H9 (cell line): Measurements from ENCODE around the gene PRKCD. TPM values are rescaled to one million over a fixed set of nuclear protein-coding genes. Genes with fewer than 3 reads are reported as not detected.

Source experiments
- DNase-seq: peaks from one replicate; pipeline ENCODE4 v3.0.0-alpha.2; 2017
- H2AFZ ChIP-seq: one replicate; pipeline ENCODE4 v1.6.1; 2013; ENCODE audit warnings: mild to moderate bottlenecking, low read length, control low read depth, moderate library complexity
- H2AK5ac ChIP-seq: 2 replicates; pipeline ENCODE4 v1.6.1; 2013; ENCODE audit warnings: low read length, control low read depth, mixed read lengths; ENCODE audit not compliant: insufficient read length
- H2BK120ac ChIP-seq: one replicate; pipeline ENCODE4 v1.6.1; 2013; ENCODE audit warnings: low read depth, mild to moderate bottlenecking, low read length, control low read depth, inconsistent platforms; ENCODE audit not compliant: poor library complexity, severe bottlenecking
- H2BK12ac ChIP-seq: 2 replicates; pipeline ENCODE4 v1.6.1; 2013; ENCODE audit warnings: low read length, control low read depth, mixed read lengths, low read depth; ENCODE audit not compliant: insufficient read length
- H2BK15ac ChIP-seq: 2 replicates; pipeline ENCODE4 v1.6.1; 2013; ENCODE audit warnings: low read depth, low read length, control low read depth
- H2BK20ac ChIP-seq: one replicate; pipeline ENCODE4 v1.6.1; 2013; ENCODE audit warnings: low read depth, mild to moderate bottlenecking, low read length, control low read depth, inconsistent platforms; ENCODE audit not compliant: poor library complexity, severe bottlenecking
- H2BK5ac ChIP-seq: 2 replicates; pipeline ENCODE4 v1.6.1; 2013; ENCODE audit warnings: low read length, control low read depth, mixed read lengths; ENCODE audit not compliant: insufficient read length
- H3K14ac ChIP-seq: 2 replicates; pipeline ENCODE4 v1.6.1; 2013; ENCODE audit warnings: low read length, control low read depth; ENCODE audit not compliant: insufficient read depth
- H3K18ac ChIP-seq: 2 replicates; pipeline ENCODE4 v1.6.1; 2013; ENCODE audit warnings: low read depth, mild to moderate bottlenecking, mixed read lengths, low read length, control low read depth; ENCODE audit not compliant: insufficient read length
- H3K23ac ChIP-seq: 2 replicates; pipeline ENCODE4 v1.6.1; 2013; ENCODE audit warnings: low read length, control low read depth, mixed read lengths, low read depth; ENCODE audit not compliant: insufficient read length
- H3K23me2 ChIP-seq: 2 replicates; pipeline ENCODE4 v1.6.1; 2013; ENCODE audit warnings: low read depth, mild to moderate bottlenecking, mixed read lengths, low read length, control low read depth; ENCODE audit not compliant: insufficient read length, poor library complexity, severe bottlenecking
- H3K27ac ChIP-seq: 2 replicates; pipeline ENCODE4 v1.5.1; 2013; ENCODE audit warnings: low read length, control low read depth, mixed read lengths, low read depth; ENCODE audit not compliant: insufficient read length
- H3K27me3 ChIP-seq: 2 replicates; pipeline ENCODE4 v1.6.1; 2013; ENCODE audit warnings: low read length, control low read depth, inconsistent platforms; ENCODE audit not compliant: insufficient read depth
- H3K4ac ChIP-seq: 2 replicates; pipeline ENCODE4 v1.6.1; 2013; ENCODE audit warnings: low read depth, mild to moderate bottlenecking, control low read depth, inconsistent platforms, low read length, moderate library complexity
- H3K4me1 ChIP-seq: 2 replicates; pipeline ENCODE4 v1.6.1; 2013; ENCODE audit warnings: low read length, control low read depth, inconsistent platforms; ENCODE audit not compliant: insufficient read depth
- H3K4me2 ChIP-seq: 2 replicates; pipeline ENCODE4 v1.6.1; 2013; ENCODE audit warnings: low read length, control low read depth, mixed read lengths; ENCODE audit not compliant: insufficient read length, insufficient read depth
- H3K56ac ChIP-seq: 2 replicates; pipeline ENCODE4 v1.6.1; 2013; ENCODE audit warnings: low read depth, mild to moderate bottlenecking, mixed read lengths, low read length, control low read depth; ENCODE audit not compliant: insufficient read length
- H3K79me1 ChIP-seq: 2 replicates; pipeline ENCODE4 v1.6.1; 2013; ENCODE audit warnings: low read depth, mild to moderate bottlenecking, moderate library complexity, low read length, control low read depth, inconsistent platforms; ENCODE audit not compliant: insufficient read depth, poor library complexity, severe bottlenecking
- H3K79me2 ChIP-seq: 2 replicates; pipeline ENCODE4 v1.6.1; 2013; ENCODE audit warnings: low read length, control low read depth, inconsistent platforms; ENCODE audit not compliant: insufficient read depth
- H3K9ac ChIP-seq: 2 replicates; pipeline ENCODE4 v1.6.1; 2013; ENCODE audit warnings: low read length, control low read depth, mixed read lengths; ENCODE audit not compliant: insufficient read length; ENCODE audit errors: extremely low read depth
- H3K9me3 ChIP-seq: one replicate; pipeline ENCODE4 v1.6.1; 2013; ENCODE audit warnings: low read depth, low read length, inconsistent platforms; ENCODE audit not compliant: control insufficient read depth
- H3T11ph ChIP-seq: one replicate; pipeline ENCODE4 v1.6.1; 2013; ENCODE audit warnings: mild to moderate bottlenecking, low read length, control low read depth, inconsistent platforms
- H4K20me1 ChIP-seq: one replicate; pipeline ENCODE4 v1.6.1; 2013; ENCODE audit not compliant: control insufficient read depth, insufficient read length, insufficient read depth
- H4K5ac ChIP-seq: 2 replicates; pipeline ENCODE4 v1.6.1; 2013; ENCODE audit warnings: low read depth, mild to moderate bottlenecking, mixed read lengths, low read length, control low read depth; ENCODE audit not compliant: insufficient read length
- H4K8ac ChIP-seq: replicated peaks from 2 replicates; pipeline ENCODE4 v1.6.1; 2013; ENCODE audit warnings: low read length, control low read depth, mixed read lengths, low read depth; ENCODE audit not compliant: insufficient read length
- H4K91ac ChIP-seq: 2 replicates; pipeline ENCODE4 v1.6.1; 2013; ENCODE audit warnings: low read depth, mild to moderate bottlenecking, moderate library complexity, mixed read lengths, low read length, control low read depth; ENCODE audit not compliant: insufficient read length
- H3K27ac Mint-ChIP-seq, 3 experiments: 2 replicates in 2 of 3; 3 replicates in 1 of 3; pipeline ENCODE4 v1.8.0; 2020 to 2021; ENCODE audit warnings: mixed read lengths in 3 of 3, mild to moderate bottlenecking in 1 of 3, moderate library complexity in 1 of 3
- H3K27me3 Mint-ChIP-seq: 2 replicates; pipeline ENCODE4 v1.8.0; 2021; ENCODE audit warnings: low read depth, mild to moderate bottlenecking, moderate library complexity, mixed read lengths
- H3K36me3 Mint-ChIP-seq, 3 experiments: 2 replicates in 2 of 3; 3 replicates in 1 of 3; pipeline ENCODE4 v1.8.0; 2020 to 2021; ENCODE audit warnings: low read depth in 3 of 3, mixed read lengths in 3 of 3; ENCODE audit not compliant: insufficient read depth in 1 of 3
- H3K4me1 Mint-ChIP-seq, 2 experiments: 2 replicates each; pipeline ENCODE4 v1.8.0; 2020; ENCODE audit warnings: mixed read lengths in 2 of 2
- H3K4me3 Mint-ChIP-seq, 2 experiments: 2 replicates in 1 of 2; 3 replicates in 1 of 2; pipeline ENCODE4 v1.8.0; 2020 to 2021; ENCODE audit warnings: mild to moderate bottlenecking in 2 of 2, mixed read lengths in 2 of 2, moderate library complexity in 1 of 2
- H3K9me3 Mint-ChIP-seq, 2 experiments: 2 replicates in 1 of 2; 3 replicates in 1 of 2; pipeline ENCODE4 v1.8.0; 2020; ENCODE audit warnings: mild to moderate bottlenecking in 2 of 2, mixed read lengths in 2 of 2, moderate library complexity in 1 of 2
- CTCF ChIP-seq: fragments of 200-600 bp; sonication (generic); conservative IDR thresholded peaks from 3 replicates; pipeline ENCODE4 v1.8.0; 2021; ENCODE audit warnings: antibody characterized with exemption, mild to moderate bottlenecking
- WGBS: extraction: QIAGEN DNeasy Blood & Tissue Kit; methylation state at CpG from one replicate; pipeline ENCODE4 v1.1.7; 2013; ENCODE audit warnings: missing lambda C conversion rate, low lambda C conversion rate, mixed read lengths; ENCODE audit not compliant: insufficient read length; ENCODE audit errors: extremely low coverage; 5-methylcytosine and 5-hydroxymethylcytosine counted together
- total RNA-seq: library from RNA; stranded (reverse); gene quantifications from 2 replicates; pipeline ENCODE4 v1.2.1, GENCODE V29; 2021

Gene PRKCD
- total RNA-seq, 1 experiment from 2014 or later = 23.7 TPM

- Histone ChIP-seq H3K79me1 (peaks cover 7% of the 10 kb centered on the region), H3K4me2 (no peak overlapping the region), H4K20me1 (peaks cover 2% of the 10 kb centered on the region), H3K9me3 (no peaks in the 10 kb centered on the region), H3K14ac (no peak overlapping the region), H3K27me3 (no peaks in the 10 kb centered on the region), H2BK120ac (no peak overlapping the region), H4K5ac (no peak overlapping the region), H2BK15ac (no peak overlapping the region), H2BK5ac (no peak overlapping the region), H2BK20ac (no peak overlapping the region), H2BK12ac (no peak overlapping the region), H4K8ac (no peak overlapping the region), H3K56ac (no peak overlapping the region), H3K4me1 (no peaks in the 10 kb centered on the region), H2AFZ (no peak overlapping the region), H2AK5ac (no peak overlapping the region), H3K4ac (no peak overlapping the region), H3K27ac (no peak overlapping the region), H3K79me2 (no peaks in the 10 kb centered on the region; the same call in 1 of the 2 replicates), H3K23me2 (no peaks in the 10 kb centered on the region), H3T11ph (no peak overlapping the region), H3K9ac (no peak overlapping the region), H3K23ac (no peak overlapping the region), H4K91ac (no peak overlapping the region), H3K18ac (no peak overlapping the region)
- TF ChIP-seq CTCF = no peak
- no peaks in the 10 kb centered on the region for H3K9me3 Mint-ChIP-seq
- no peaks in the 10 kb centered on the region for H3K27me3 Mint-ChIP-seq
- no peak for DNase-seq
- H3K4me1 Mint-ChIP-seq = peaks cover 4 to 9% of the 10 kb centered on the region in 2 experiments; a peak in 3 of 4 replicates
- H3K27ac Mint-ChIP-seq = peak overlapping the region in 2 of 3 experiments; percentile 85 to 92; a peak in 4 of 7 replicates
- no CpG with 5 or more reads among the region's 6 CpGs for WGBS
- peaks cover 69 to 93% (median 86%) of the 10 kb centered on the region in 3 experiments for H3K36me3 Mint-ChIP-seq
- H3K4me3 Mint-ChIP-seq = no peak overlapping the region
Observed at GRCh38 chr3:53235545-53235944, 74.5 kb downstream of the PRKCD start.
